ENCODE results near the gene S100A13. TPM values are rescaled to one million over a fixed set of nuclear protein-coding genes. Genes with fewer than 3 reads are reported as not detected.

S100A13 gene
- total RNA-seq, 1 experiment from 2014 or later = 55.0 TPM

DNA sequence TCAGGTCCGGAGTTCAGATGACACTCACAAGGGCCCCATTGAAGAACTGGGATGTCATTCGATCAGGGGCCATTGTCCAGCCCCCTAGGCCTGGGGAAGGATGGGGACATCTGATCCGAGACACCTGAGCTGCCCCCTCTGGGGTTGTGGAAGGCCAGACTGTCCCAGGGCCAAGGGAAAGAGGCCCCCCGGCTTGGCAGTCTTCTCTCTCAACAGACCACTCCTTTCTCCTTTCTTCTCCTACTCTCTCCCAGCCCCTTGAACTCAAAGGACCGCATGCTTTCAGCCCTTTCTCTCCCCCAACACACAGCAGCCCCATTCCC, 2.0 kb upstream of the S100A13 start:
- H3K36me3 Mint-ChIP-seq (ENCODE audit: insufficient read depth in 1 of 3, low read depth in 3 of 3) = peaks cover 6 to 17% (median 16%) of the 10 kb centered on the region in 3 experiments
- H4K8ac ChIP-seq (replicated peaks; ENCODE audit: insufficient read length, low read depth, low read length) = no peak overlapping the region
- H2BK12ac ChIP-seq (ENCODE audit: insufficient read length, low read depth, low read length) = no peak overlapping the region
- no peak overlapping the region for H3K4me2 ChIP-seq (ENCODE audit: insufficient read depth, insufficient read length, low read length)
- H3K27me3 Mint-ChIP-seq (ENCODE audit: low read depth) = 0 out of 2 replicates have a peak, but pooled peaks cover 2% of the 10 kb centered on the region
- H3K79me2 ChIP-seq (ENCODE audit: insufficient read depth, low read length) = no peaks in the 10 kb centered on the region
- H3K27ac ChIP-seq (ENCODE audit: insufficient read length, low read depth, low read length) = no peak overlapping the region
- H4K91ac ChIP-seq (ENCODE audit: insufficient read length, low read depth, low read length) = no peak overlapping the region
- H2BK20ac ChIP-seq (ENCODE audit: low read depth, low read length, poor library complexity, severe bottlenecking) = no peak overlapping the region
- H3K4me1 Mint-ChIP-seq = peaks cover 39 to 40% of the 10 kb centered on the region in 2 experiments
- no peak overlapping the region for H2BK120ac ChIP-seq (ENCODE audit: low read depth, low read length, poor library complexity, severe bottlenecking)
- H2AK5ac ChIP-seq (ENCODE audit: insufficient read length, low read length) = no peak overlapping the region
- H4K20me1 ChIP-seq (ENCODE audit: control insufficient read depth, insufficient read depth, insufficient read length) = no peaks in the 10 kb centered on the region
- no peak overlapping the region for H3K4ac ChIP-seq (ENCODE audit: low read depth, low read length)
- no peaks in the 10 kb centered on the region for H3K4me1 ChIP-seq (ENCODE audit: insufficient read depth, low read length)
- peaks cover 0 to under 1% of the 10 kb centered on the region in 2 experiments; a peak in 2 of 5 replicates for H3K9me3 Mint-ChIP-seq
- peaks cover 16% of the 10 kb centered on the region for H3K23me2 ChIP-seq (ENCODE audit: insufficient read length, low read depth, low read length, poor library complexity, severe bottlenecking)
- H3K4me3 Mint-ChIP-seq = no peak overlapping the region; a peak in 1 of 5 replicates
- H3K79me1 ChIP-seq (ENCODE audit: insufficient read depth, low read depth, low read length, poor library complexity, severe bottlenecking) = no peaks in the 10 kb centered on the region
- no peaks in the 10 kb centered on the region for H3K27me3 ChIP-seq (ENCODE audit: insufficient read depth, low read length)
- H3K14ac ChIP-seq (ENCODE audit: insufficient read depth, low read length) = no peak overlapping the region
- no peak overlapping the region for H2BK5ac ChIP-seq (ENCODE audit: insufficient read length, low read length)
- no peak overlapping the region for H4K5ac ChIP-seq (ENCODE audit: insufficient read length, low read depth, low read length)
- no peaks in the 10 kb centered on the region for H3K9me3 ChIP-seq (ENCODE audit: control insufficient read depth, low read depth, low read length)
- no peak overlapping the region for H3K18ac ChIP-seq (ENCODE audit: insufficient read length, low read depth, low read length)
- H3T11ph ChIP-seq (ENCODE audit: low read length) = no peak overlapping the region
- no peak for DNase-seq
- H3K23ac ChIP-seq (ENCODE audit: insufficient read length, low read depth, low read length) = no peak overlapping the region
- WGBS (ENCODE audit: extremely low coverage, insufficient read length, low lambda C conversion rate) = no CpG with 5 or more reads among the region's 5 CpGs
- H3K56ac ChIP-seq (ENCODE audit: insufficient read length, low read depth, low read length) = no peak overlapping the region
- no peak overlapping the region for H3K9ac ChIP-seq (ENCODE audit: extremely low read depth, insufficient read length, low read length)
- H3K27ac Mint-ChIP-seq = peak overlapping the region in 1 of 3 experiments; percentile 85; a peak in 1 of 7 replicates
- TF ChIP-seq, protein P1, sequence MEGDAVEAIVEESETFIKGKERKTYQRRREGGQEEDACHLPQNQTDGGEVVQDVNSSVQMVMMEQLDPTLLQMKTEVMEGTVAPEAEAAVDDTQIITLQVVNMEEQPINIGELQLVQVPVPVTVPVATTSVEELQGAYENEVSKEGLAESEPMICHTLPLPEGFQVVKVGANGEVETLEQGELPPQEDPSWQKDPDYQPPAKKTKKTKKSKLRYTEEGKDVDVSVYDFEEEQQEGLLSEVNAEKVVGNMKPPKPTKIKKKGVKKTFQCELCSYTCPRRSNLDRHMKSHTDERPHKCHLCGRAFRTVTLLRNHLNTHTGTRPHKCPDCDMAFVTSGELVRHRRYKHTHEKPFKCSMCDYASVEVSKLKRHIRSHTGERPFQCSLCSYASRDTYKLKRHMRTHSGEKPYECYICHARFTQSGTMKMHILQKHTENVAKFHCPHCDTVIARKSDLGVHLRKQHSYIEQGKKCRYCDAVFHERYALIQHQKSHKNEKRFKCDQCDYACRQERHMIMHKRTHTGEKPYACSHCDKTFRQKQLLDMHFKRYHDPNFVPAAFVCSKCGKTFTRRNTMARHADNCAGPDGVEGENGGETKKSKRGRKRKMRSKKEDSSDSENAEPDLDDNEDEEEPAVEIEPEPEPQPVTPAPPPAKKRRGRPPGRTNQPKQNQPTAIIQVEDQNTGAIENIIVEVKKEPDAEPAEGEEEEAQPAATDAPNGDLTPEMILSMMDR (conservative IDR thresholded peaks at IDR 0.05) = no peak
- H2AFZ ChIP-seq (ENCODE audit: low read length) = no peak overlapping the region
- H2BK15ac ChIP-seq (ENCODE audit: low read depth, low read length) = no peak overlapping the region

All from H9 (cell line).